Measurements from ENCODE around the gene CETN1.

The CETN1 gene

DNA sequence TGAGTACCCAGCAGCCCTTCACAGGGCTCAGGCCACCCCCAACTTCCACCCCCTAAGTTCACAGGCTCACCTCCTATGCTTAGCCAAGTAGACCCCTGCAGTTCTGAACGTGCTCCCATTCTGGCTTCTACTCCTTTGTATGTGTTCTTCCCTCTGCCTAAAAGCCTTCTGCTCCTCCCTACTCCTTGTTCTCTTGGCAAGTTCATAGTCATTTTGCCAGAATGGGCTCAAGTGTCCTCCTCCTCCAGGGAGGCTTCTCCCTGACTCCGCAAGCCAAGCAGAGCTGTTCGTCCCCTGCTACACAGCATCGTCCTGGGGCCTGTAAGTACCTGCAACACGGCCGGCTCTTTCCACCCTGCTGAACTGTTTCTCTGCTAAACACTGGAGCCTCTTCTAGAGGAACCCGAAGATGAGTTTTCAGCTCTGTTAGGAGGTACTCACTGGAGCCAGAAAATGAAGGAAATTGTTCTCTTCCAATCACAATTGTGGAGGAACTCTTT is 14.6 kb upstream of the CETN1 start:
- Histone ChIP-seq H3K27ac (ENCODE audit: insufficient read depth, low read depth, low read length, poor library complexity, severe bottlenecking) (no peak overlapping the region), H3K4me1 (ENCODE audit: control insufficient read depth, insufficient read depth, low read length) (no peaks in the 10 kb centered on the region), H3K27me3 (ENCODE audit: control insufficient read depth, insufficient read depth, low read length, poor library complexity, severe bottlenecking) (no peaks in the 10 kb centered on the region), H3K36me3 (ENCODE audit: control insufficient read depth, insufficient read depth, low read length) (no peaks in the 10 kb centered on the region), H3K4me3 (ENCODE audit: insufficient read depth, low read depth, low read length) (no peak overlapping the region), H3K9me3 (ENCODE audit: control insufficient read depth, low read length) (no peaks in the 10 kb centered on the region)
- 81 to 82% methylated on average over 7 of the region's 7 CpGs for WGBS, 2 experiments

DNA sequence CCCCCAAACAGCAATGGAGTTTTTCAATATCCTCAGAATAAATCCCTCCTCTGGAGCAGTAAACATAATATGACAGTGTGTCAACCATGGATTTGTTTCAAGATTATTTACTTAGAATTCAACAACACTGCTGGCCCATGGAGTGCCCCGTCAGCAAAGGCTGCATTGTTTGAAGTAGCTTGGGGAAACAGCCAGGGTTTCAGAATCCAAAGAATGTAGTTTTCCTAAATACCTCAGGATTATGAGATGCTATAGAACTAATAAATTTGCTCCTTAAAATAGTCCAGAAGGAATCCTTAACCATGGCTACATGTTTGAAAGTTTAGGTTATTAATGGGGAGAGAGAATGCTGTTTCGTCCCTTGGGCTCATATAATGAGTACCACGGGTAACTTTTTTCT is 13.1 kb upstream of the CETN1 start:
- Histone ChIP-seq H3K9me3 (ENCODE audit: control insufficient read depth, low read length) (no peaks in the 10 kb centered on the region), H3K36me3 (ENCODE audit: control insufficient read depth, insufficient read depth, low read length) (no peaks in the 10 kb centered on the region), H3K4me3 (ENCODE audit: insufficient read depth, low read depth, low read length) (no peak overlapping the region), H3K4me1 (ENCODE audit: control insufficient read depth, insufficient read depth, low read length) (peaks cover 4% of the 10 kb centered on the region), H3K27me3 (ENCODE audit: control insufficient read depth, insufficient read depth, low read length, poor library complexity, severe bottlenecking) (no peaks in the 10 kb centered on the region), H3K27ac (ENCODE audit: insufficient read depth, low read depth, low read length, poor library complexity, severe bottlenecking) (no peak overlapping the region)
- WGBS, 2 experiments = 40 to 88% methylated on average over 1 to 3 of the region's 3 CpGs

DNA sequence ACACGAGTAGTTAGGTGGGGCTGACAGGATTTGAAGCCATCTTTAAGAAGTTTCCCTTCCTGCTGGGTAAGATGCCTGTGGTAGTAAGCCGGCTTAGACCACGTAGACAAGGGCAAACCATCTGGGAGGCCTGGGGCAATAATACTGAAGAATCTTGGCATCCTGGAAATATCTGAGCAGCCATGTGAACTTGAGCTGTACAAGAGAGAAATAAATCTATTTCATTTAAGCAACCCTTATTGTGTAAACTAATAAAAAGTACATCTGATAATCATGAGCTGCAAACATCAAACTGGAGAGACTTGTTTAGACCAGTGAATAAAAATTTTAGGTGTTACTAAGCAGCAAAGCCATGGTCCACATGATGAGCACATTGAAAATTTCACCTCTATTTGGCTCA is 11.4 kb upstream of the CETN1 start:
- Histone ChIP-seq H3K36me3 (ENCODE audit: control insufficient read depth, insufficient read depth, low read length) (no peaks in the 10 kb centered on the region), H3K27me3 (ENCODE audit: control insufficient read depth, insufficient read depth, low read length, poor library complexity, severe bottlenecking) (no peaks in the 10 kb centered on the region), H3K27ac (ENCODE audit: insufficient read depth, low read depth, low read length, poor library complexity, severe bottlenecking) (no peak overlapping the region), H3K9me3 (ENCODE audit: control insufficient read depth, low read length) (no peaks in the 10 kb centered on the region), H3K4me1 (ENCODE audit: control insufficient read depth, insufficient read depth, low read length) (peaks cover 17% of the 10 kb centered on the region), H3K4me3 (ENCODE audit: insufficient read depth, low read depth, low read length) (no peak overlapping the region)
- WGBS, 2 experiments = 87 to 90% methylated on average over 3 of the region's 3 CpGs

DNA sequence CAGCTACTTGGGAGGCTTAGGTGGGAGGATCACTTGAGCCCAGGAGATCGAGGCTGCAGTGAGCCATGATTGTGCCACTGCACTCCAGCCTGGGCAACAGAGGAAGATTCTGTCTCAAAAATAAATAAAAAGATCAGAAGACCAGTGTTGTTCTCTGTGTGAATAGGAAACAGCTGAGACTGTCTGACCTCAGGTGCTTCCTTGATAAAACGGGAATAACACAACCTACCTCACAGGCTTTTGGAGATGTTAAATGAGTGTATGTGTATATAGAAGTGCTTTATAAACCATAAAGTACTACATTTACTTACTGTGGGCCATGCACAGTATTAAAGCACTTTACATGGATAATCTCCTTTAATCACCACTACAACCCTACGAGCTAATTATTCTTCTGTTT is 9.9 kb upstream of the CETN1 start:
- H3K27ac ChIP-seq (ENCODE audit: insufficient read depth, low read depth, low read length, poor library complexity, severe bottlenecking) = no peak overlapping the region
- H3K4me3 ChIP-seq (ENCODE audit: insufficient read depth, low read depth, low read length) = no peak overlapping the region
- H3K9me3 ChIP-seq (ENCODE audit: control insufficient read depth, low read length) = no peaks in the 10 kb centered on the region
- H3K27me3 ChIP-seq (ENCODE audit: control insufficient read depth, insufficient read depth, low read length, poor library complexity, severe bottlenecking) = no peaks in the 10 kb centered on the region
- 94 to 95% methylated on average over 1 to 2 of the region's 3 CpGs for WGBS, 2 experiments
- H3K4me1 ChIP-seq (ENCODE audit: control insufficient read depth, insufficient read depth, low read length) = peaks cover 33% of the 10 kb centered on the region
- H3K36me3 ChIP-seq (ENCODE audit: control insufficient read depth, insufficient read depth, low read length) = no peaks in the 10 kb centered on the region

DNA sequence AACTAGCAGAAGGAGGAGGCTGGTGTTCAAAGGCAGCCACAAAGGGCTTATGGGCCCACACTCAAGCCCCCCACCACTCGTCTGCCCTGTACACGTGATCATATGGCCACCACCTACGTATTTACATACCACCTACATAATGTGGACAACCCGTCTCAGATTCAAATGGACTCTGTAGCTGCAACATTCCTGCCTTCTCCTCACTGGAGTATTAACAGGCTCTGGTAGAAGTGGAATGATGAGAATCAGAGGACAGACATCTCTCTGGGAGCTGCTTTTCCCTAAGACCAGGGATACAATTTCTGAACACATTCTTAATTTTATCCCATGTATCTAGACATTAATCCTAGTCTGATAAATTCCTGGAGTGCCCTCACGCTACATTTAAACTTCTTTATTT is 9.5 kb upstream of the CETN1 start:
- H3K9me3 ChIP-seq (ENCODE audit: control insufficient read depth, low read length) = no peaks in the 10 kb centered on the region
- 66 to 67% methylated on average over 4 of the region's 5 CpGs for WGBS, 2 experiments
- no peak overlapping the region for H3K4me3 ChIP-seq (ENCODE audit: insufficient read depth, low read depth, low read length)
- no peaks in the 10 kb centered on the region for H3K36me3 ChIP-seq (ENCODE audit: control insufficient read depth, insufficient read depth, low read length)
- H3K27me3 ChIP-seq (ENCODE audit: control insufficient read depth, insufficient read depth, low read length, poor library complexity, severe bottlenecking) = no peaks in the 10 kb centered on the region
- no peak overlapping the region for H3K27ac ChIP-seq (ENCODE audit: insufficient read depth, low read depth, low read length, poor library complexity, severe bottlenecking)
- peaks cover 37% of the 10 kb centered on the region for H3K4me1 ChIP-seq (ENCODE audit: control insufficient read depth, insufficient read depth, low read length)

DNA sequence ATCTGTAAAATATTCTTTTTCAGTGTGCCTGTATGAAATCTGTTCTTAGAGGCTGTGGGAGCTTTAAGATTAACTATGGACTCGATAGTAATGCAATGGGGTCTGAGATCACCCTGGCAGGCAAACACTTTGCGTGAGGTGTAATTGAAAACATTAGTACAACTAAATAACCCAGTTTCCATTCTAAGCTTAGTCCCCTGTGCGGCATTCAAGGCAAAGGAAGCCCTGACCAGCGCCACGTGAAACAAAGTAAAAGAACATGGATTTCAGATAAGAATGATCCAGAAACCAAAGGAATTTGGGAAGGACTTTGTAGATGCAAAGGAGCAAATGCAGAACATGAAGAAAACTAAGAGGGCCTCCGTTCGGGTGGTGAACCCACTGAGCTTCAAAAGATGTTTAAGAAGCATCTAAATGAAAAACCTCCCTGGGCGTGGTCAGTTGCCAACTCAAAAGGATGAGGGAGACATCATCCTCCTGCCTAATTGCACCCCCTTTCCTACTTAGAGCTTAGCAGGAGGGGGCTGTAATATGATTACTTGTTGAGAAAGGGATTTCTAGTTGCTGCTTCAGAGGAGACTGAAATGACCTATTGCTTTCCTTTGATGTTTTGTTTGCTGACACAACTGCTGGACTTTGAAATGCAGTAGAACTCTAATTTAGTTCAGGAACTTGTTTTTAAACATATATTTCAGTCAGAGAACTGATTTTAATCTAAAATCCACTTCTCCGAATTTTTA is 7.9 kb upstream of the CETN1 start:
- Histone ChIP-seq H3K27me3 (ENCODE audit: control insufficient read depth, insufficient read depth, low read length, poor library complexity, severe bottlenecking) (no peaks in the 10 kb centered on the region), H3K27ac (ENCODE audit: insufficient read depth, low read depth, low read length, poor library complexity, severe bottlenecking) (peak overlapping the region; percentile 80), H3K9me3 (ENCODE audit: control insufficient read depth, low read length) (no peaks in the 10 kb centered on the region), H3K4me3 (ENCODE audit: insufficient read depth, low read depth, low read length) (no peak overlapping the region), H3K36me3 (ENCODE audit: control insufficient read depth, insufficient read depth, low read length) (no peaks in the 10 kb centered on the region), H3K4me1 (ENCODE audit: control insufficient read depth, insufficient read depth, low read length) (peaks cover 40% of the 10 kb centered on the region)
- WGBS, 2 experiments = 59 to 73% methylated on average over 9 of the region's 9 CpGs

DNA sequence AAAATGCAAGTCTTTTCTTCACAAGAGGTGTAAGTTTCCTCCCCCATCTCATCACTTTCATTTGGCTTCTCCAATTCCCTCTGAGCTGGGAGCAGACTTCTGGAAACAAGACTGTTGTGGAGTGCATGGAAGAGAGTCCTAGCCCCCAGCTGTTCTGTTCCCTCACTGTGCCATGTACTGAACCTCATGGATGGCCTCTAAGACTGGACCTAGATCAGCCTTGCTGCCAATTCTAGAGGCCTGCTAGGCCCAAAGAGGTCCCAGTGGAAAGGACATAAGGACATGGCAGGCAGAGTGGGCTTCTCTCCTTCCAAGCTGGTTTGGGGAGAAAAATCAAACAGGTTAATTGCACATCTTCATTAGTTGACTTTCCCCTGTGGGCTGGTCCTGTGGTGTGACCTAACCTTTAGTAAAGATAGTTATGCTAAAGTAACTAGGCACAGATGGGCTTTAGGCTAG is 7.3 kb upstream of the CETN1 start:
- Histone ChIP-seq H3K27me3 (ENCODE audit: control insufficient read depth, insufficient read depth, low read length, poor library complexity, severe bottlenecking) (no peaks in the 10 kb centered on the region), H3K9me3 (ENCODE audit: control insufficient read depth, low read length) (no peaks in the 10 kb centered on the region), H3K4me1 (ENCODE audit: control insufficient read depth, insufficient read depth, low read length) (peaks cover 45% of the 10 kb centered on the region), H3K27ac (ENCODE audit: insufficient read depth, low read depth, low read length, poor library complexity, severe bottlenecking) (peak overlapping the region; percentile 80), H3K4me3 (ENCODE audit: insufficient read depth, low read depth, low read length) (no peak overlapping the region), H3K36me3 (ENCODE audit: control insufficient read depth, insufficient read depth, low read length) (no peaks in the 10 kb centered on the region)

DNA sequence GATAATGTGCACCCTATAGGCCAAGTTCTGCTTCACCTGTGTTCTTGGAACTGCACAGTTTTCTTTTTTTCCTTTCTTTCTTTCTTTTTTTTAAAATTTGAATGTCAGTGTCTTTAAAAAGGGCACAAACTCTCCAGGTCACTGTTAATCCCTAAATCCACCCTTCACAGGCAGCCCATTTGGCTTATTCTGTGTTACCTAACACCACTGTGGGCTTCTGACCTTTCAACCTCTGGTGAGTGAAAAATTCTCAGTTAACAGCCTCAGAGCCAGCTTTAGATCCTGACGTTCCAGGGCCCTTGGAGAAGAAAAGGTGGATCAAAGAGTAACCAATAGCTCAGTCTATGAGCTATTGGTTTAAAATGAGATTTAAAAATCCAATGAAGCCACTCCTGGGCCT is 6.8 kb upstream of the CETN1 start:
- Histone ChIP-seq H3K4me1 (ENCODE audit: control insufficient read depth, insufficient read depth, low read length) (peaks cover 49% of the 10 kb centered on the region), H3K9me3 (ENCODE audit: control insufficient read depth, low read length) (no peaks in the 10 kb centered on the region), H3K27ac (ENCODE audit: insufficient read depth, low read depth, low read length, poor library complexity, severe bottlenecking) (peak overlapping the region; percentile 80), H3K4me3 (ENCODE audit: insufficient read depth, low read depth, low read length) (no peak overlapping the region), H3K36me3 (ENCODE audit: control insufficient read depth, insufficient read depth, low read length) (no peaks in the 10 kb centered on the region), H3K27me3 (ENCODE audit: control insufficient read depth, insufficient read depth, low read length, poor library complexity, severe bottlenecking) (no peaks in the 10 kb centered on the region)
- WGBS, 2 experiments = 3 to 11% methylated on average over 1 of the region's 1 CpG

DNA sequence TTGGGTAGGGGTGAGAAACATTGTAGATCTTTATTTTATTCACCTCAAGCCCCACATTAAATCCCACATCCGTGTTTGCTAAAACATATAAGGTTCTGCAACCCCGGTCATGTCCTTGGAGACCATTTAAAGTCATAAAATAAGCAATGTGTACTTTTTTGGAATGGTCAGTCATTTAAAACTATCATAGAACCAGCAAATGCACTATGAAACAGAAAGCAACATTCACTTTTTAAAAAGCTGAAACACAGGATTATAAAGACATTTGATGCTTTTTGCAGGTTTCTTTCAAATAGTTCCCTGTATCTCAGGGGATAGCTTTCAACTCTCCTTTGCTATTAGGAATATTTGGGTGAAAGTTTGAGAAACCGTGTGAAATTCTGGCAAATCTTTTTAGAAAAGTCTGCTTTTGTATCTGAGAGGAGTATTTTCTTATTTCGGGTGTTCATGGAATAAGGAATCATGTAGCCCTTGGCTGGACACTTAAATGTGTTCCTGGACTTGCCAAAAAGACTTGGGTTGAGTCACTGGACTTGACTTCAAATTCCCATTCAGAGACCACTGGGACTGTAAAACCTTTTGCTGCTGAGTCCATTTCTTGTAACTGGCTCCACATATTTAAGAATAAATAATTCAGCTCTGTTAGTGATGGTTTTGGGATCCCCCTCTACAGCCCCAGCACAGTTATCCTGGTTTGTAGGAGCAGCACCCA is 5.9 kb upstream of the CETN1 start:
- 89 to 92% methylated on average over 4 of the region's 4 CpGs for WGBS, 2 experiments
- H3K27ac ChIP-seq (ENCODE audit: insufficient read depth, low read depth, low read length, poor library complexity, severe bottlenecking) = no peak overlapping the region
- no peaks in the 10 kb centered on the region for H3K9me3 ChIP-seq (ENCODE audit: control insufficient read depth, low read length)
- H3K4me1 ChIP-seq (ENCODE audit: control insufficient read depth, insufficient read depth, low read length) = peaks cover 49% of the 10 kb centered on the region
- no peak overlapping the region for H3K4me3 ChIP-seq (ENCODE audit: insufficient read depth, low read depth, low read length)
- H3K36me3 ChIP-seq (ENCODE audit: control insufficient read depth, insufficient read depth, low read length) = no peaks in the 10 kb centered on the region
- H3K27me3 ChIP-seq (ENCODE audit: control insufficient read depth, insufficient read depth, low read length, poor library complexity, severe bottlenecking) = no peaks in the 10 kb centered on the region

DNA sequence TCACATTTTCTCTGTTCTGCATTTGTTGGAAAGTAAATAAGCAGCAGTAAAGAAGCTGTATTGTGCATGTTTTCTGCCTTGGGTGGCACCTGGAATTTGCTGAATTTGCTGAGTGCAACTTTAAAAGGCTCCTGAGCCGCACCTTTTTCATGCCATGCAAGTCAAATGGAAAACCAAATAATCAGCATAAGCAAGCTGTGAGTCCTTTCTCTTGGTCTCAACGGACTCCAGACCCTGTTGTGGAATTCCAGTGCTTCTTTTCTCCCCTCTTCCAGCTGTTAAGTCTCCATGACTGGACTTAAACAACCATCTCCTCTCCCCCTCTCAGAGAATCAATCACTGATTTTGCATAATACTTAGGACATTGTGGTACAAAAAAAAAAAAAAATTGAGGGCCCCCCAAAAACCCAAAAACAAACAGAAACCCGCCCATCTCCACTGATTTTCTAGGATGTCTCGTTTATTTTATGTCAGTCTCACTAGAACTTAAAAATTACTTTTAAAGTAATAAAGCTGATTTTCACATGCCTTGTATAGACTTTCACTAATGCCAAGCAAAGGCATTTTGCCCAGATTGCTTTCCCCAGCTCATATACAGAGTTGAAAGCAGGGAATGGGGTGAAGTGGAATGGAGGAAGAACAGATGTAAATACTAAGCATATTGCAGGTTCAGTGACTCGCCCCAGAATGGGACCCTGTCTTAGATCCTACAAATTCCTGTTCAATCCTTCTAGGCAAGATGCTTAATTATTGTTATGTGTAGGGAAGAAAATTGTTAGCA is 5.1 kb upstream of the CETN1 start:
- Histone ChIP-seq H3K4me1 (ENCODE audit: control insufficient read depth, insufficient read depth, low read length) (peaks cover 49% of the 10 kb centered on the region), H3K36me3 (ENCODE audit: control insufficient read depth, insufficient read depth, low read length) (no peaks in the 10 kb centered on the region), H3K4me3 (ENCODE audit: insufficient read depth, low read depth, low read length) (no peak overlapping the region), H3K9me3 (ENCODE audit: control insufficient read depth, low read length) (no peaks in the 10 kb centered on the region), H3K27ac (ENCODE audit: insufficient read depth, low read depth, low read length, poor library complexity, severe bottlenecking) (peak overlapping the region; percentile 47), H3K27me3 (ENCODE audit: control insufficient read depth, insufficient read depth, low read length, poor library complexity, severe bottlenecking) (no peaks in the 10 kb centered on the region)
- 60 to 66% methylated on average over 4 of the region's 5 CpGs for WGBS, 2 experiments
